Body of pancreas (tissue), 4 donors: ENCODE data around the gene NRP2.

Experiments used
- POLR2A ChIP-seq, 3 donors: fragments of 450-650 bp; IDR thresholded peaks; one replicate each; pipeline ENCODE4 v1.6.1; 2016; ENCODE audit warnings: antibody characterized with exemption in 3 of 3, mild to moderate bottlenecking in 2 of 3
- TF ChIP-seq, protein P1 (sequence below), 7 experiments: fragments of 450-650 bp in 4 of 7; fragments of 200-600 bp in 3 of 7; sonication (generic) in 3 of 7; IDR thresholded peaks; one replicate each; pipeline ENCODE4 v1.5.1; 2016 to 2019; ENCODE audit warnings: antibody characterized with exemption in 7 of 7

- TF ChIP-seq, protein P1, sequence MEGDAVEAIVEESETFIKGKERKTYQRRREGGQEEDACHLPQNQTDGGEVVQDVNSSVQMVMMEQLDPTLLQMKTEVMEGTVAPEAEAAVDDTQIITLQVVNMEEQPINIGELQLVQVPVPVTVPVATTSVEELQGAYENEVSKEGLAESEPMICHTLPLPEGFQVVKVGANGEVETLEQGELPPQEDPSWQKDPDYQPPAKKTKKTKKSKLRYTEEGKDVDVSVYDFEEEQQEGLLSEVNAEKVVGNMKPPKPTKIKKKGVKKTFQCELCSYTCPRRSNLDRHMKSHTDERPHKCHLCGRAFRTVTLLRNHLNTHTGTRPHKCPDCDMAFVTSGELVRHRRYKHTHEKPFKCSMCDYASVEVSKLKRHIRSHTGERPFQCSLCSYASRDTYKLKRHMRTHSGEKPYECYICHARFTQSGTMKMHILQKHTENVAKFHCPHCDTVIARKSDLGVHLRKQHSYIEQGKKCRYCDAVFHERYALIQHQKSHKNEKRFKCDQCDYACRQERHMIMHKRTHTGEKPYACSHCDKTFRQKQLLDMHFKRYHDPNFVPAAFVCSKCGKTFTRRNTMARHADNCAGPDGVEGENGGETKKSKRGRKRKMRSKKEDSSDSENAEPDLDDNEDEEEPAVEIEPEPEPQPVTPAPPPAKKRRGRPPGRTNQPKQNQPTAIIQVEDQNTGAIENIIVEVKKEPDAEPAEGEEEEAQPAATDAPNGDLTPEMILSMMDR (IDR thresholded peaks at IDR 0.05) = no peak
- no peak for TF ChIP-seq POLR2A (IDR thresholded peaks at IDR 0.05)
These were observed 4.7 kb downstream of the NRP2 start for GRCh38 chr2:205686783-205687640.
